Left forelimb (tissue), 1 donor: ENCODE data around the gene EAPP.
A peak's percentile ranks its signal among the peaks of the same experiment; 100 is the strongest.
"Not testable (repeated sequence)": the region's sequence is repeated elsewhere in the genome, so short reads cannot be mapped to it uniquely, and the experiment has no call there.

Experiments
- DNase-seq: peaks from one replicate; pipeline ENCODE4 v3.0.0-alpha.2; 2018; ENCODE audit warnings: low spot score

Gene EAPP

GRCh38 chr14:34538096-34538495 lies 1.4 kb downstream of the EAPP start:
- DNase-seq: not testable (repeated sequence)

- DNase-seq: no peak
Measured at GRCh38 chr14:34537677-34538009, 1.9 kb downstream of the EAPP start.

DNA sequence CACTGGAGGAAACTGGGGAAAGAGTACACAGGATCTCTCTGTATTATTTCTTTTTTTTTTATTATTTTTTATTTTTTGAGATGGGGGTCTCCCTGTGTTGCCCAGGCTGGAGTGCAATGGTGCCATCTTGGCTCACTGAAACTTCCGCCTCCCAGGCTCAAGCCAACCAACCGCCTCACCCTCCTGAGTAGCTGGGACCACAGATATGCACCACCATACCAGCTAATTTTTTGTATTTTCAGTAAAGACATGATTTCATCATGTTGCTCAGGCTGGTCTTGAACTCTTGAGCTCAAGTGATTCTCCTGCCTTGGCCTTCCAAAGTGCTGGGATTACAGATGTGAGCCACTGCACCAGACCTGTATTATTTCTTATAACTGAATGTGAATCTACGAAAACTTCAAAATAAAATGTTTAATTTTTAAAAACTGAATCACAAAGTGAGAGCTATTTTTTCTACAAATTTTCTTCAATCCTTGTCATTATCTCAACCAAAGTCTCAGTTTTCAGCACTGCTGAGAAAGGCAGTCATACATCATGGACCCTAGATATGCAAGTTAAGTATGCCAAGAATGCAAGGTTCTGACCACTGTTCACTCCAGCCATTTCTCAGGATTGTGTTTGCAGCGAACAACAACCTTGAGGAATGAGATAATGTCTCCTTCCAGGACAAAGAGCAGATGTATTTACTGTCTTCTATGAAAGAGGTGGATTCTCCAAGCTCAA lies 2.4 kb downstream of the EAPP start:
- no peak for DNase-seq

DNA sequence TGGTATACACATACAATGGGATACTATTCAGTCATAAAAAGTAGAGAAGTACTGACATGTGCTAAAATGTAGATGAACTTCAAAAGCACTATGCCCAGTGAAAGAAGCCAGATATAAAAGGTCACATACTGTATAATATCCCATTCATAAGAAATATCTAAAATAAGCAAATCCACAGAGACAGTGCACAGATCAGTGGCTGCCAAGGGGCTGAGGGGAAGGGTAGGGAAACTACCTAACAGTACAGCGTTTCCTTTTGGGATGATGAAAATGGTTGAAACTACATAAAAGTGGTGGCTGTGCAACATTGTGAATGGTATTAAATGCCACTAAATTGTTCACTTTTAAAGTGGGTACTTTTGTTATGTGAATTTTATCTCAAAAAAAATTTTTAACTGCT lies 11.9 kb downstream of the EAPP start:
- DNase-seq: no peak

- not testable (repeated sequence) for DNase-seq
Measured at GRCh38 chr14:34524216-34524615, 15.3 kb downstream of the EAPP start.

DNA sequence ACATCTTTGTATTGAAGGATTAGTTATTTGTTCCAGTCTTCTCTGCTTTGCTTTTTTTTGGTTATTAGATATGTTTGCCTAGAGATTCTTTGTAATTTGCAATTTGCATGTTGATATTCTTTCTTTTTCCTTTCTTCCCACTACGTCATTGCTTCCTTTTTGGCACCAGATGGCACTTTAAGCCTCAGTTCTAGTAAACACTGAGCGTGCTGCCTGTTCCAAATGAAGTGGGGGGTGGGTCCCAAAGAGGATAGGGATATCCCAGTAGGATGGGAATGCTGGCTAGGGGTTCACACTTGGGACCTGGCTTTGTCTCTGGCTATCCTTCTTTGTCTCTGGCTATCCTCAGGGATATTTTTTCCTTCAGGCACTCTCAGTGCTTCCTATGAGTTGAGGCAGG lies 17.0 kb downstream of the EAPP start:
- DNase-seq: no peak

DNA sequence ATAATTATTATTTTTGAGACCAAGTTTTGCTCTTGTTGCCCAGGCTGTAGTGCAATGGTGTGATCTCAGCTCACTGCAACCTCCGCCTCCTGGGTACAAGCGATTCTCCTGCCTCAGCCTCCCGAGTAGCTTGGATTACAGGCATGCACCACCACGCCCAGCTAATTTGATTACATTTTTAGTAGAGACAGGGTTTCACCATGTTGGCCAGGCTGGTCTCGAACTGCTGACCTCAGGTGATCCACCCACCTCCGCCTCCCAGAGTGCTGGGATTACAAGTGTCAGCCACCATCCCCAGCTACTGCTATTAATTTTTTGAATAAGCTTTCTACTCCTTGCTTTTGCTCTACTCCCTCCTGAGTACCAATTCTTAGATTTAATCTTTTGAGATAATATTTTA lies 18.4 kb downstream of the EAPP start:
- DNase-seq: not testable (repeated sequence)

GRCh38 chr14:34520304-34520970 lies 19.1 kb downstream of the EAPP start:
- DNase-seq: not testable (repeated sequence)

- DNase-seq: no peak
Measured at GRCh38 chr14:34507884-34508283, 31.6 kb downstream of the EAPP start.

DNA sequence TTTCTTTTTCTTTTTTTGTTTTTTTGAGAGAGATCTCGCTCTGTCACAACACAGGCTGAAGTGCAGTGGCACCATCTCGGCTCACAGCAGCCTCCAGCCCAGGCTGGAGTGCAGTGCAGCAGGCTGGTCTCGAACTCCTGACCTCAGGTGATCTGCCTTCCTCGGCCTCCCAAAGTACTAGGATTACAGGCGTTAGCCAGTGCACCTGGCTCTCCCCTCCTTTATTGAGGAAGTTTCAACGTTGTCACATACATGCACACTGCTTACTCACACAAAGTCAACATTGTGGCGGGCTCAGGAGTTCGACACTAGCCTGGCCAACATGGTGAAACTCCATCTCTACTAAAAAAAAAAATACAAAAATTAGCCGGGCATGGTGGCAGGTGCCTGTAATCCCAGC lies 32.0 kb downstream of the EAPP start:
- DNase-seq: no peak

DNA sequence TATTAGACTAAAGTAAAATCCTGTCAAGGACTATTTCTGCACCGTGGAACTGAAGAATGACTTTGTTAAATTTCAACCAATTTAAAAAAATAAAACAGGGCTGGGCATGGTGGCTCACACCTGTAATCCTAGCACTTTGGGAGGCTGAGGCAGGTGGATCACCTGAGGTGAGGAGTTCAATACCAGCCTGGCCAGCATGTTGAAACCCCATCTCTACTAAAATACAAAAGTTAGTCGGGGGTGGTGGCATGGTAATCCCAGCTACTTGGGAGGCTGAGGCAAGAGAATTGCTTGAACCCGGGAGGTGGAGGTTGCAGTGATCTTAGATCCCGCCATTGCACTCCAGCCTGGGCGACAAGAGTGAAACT lies 34.4 kb downstream of the EAPP start:
- not testable (repeated sequence) for DNase-seq

GRCh38 chr14:34504027-34504426 lies 35.5 kb downstream of the EAPP start:
- DNase-seq: not testable (repeated sequence)

- DNase-seq: no peak
Measured at GRCh38 chr14:34502545-34503225, 36.8 kb downstream of the EAPP start.

DNA sequence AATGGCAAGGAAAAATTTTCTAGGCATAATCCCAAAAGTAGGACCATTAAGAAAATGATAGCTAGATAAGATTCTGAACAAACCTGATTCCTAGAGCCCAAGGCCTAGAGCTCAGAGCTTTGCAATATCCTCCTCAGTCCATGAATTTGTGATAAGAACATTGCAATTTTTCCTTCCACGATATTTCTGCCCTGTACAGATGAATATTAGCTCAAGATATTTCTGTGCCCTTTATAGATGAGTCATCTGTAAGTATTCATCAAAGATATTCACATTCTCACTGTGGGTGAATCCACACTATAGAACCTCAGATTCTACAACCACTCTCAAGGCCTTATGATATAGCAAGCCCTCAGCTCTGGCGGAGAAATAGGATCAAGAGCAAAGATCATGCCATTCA lies 37.5 kb downstream of the EAPP start:
- DNase-seq: no peak

DNA sequence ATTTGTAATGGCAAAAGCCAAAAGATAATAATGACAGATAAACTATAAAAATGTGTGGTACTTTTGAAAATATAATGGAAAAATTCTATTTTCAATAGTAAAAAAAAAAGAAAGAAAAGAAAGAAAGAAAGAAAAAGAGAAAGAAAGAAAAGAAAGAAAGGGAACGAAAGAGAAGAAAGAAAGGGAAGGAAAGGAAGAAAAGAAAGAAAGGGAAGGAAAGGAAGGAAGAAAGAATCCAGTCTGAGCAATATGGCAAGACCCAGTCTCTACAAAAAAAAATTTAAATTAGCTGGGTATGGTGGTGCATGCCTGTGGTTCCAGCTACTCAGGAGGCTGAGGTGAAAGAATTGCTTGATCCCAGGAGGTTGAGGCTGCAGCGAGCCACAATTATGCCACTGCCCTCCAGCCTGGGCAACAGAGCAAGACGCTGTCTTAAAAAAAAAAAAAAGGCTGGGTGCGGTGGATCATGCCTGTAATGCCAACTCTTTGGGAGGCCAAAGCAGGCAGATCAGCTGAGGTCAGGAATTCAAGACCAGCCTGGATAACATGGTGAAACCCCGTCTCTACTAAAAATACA lies 38.4 kb downstream of the EAPP start:
- no peak for DNase-seq

- no peak for DNase-seq
Measured at GRCh38 chr14:34498684-34499412, 40.7 kb downstream of the EAPP start.

- DNase-seq: peak; percentile 78
Measured at GRCh38 chr14:34496679-34497513, 42.6 kb downstream of the EAPP start.

DNA sequence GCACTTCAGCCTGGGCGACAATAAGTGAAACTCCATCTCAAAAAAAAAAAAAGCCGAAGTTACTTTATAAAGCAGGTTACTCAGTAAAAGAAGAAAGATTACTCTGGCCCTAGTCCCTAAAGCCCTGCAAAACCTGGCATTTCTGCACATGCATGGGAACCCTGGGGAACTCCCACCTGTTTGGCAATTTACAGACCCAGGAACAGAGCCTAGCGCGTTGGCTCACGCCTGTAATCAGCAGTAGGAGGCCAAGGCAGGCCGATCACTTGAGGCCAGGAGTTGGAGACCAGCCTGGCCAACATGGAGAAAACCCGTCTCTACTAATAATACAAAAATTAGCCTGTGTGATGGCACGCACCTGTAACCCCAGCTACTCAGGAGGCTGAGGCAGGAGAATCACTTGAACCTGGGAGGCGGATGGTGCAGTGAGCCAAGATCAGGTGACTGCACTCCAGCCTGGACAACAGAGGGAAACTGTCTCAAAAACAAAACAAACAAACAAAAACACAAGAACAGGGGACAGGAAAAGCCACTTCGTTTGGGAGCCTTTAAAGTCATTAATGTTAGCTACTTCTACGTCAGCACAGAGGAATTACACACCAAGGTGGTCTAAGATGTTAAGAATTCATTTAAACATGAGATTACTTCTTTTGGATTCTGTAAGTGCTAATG lies 43.4 kb downstream of the EAPP start:
- DNase-seq: no peak

- no peak for DNase-seq
Measured at GRCh38 chr14:34489324-34489723, 50.2 kb downstream of the EAPP start.

- DNase-seq: no peak
Measured at GRCh38 chr14:34488528-34488927, 51.0 kb downstream of the EAPP start.

DNA sequence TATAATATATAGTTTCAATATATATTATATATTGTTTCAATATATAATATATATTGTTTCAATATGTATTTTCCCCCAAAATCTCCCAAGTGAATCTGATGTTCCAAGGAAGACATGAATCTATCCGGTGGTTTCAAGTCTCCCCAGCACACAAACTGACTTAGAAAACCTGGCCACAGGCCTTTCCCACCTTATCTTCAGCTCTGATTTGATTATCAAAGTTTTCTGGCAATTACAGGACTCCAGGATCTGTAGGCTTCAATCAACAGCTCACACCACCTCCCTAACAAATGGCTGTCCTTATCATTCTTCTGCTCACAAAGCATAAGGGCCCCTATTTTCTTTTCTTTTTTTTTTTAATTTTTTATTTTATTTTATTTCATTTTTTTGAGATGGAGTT lies 54.8 kb downstream of the EAPP start:
- DNase-seq: no peak
